SK-N-SH (cell line): ENCODE data around the gene C16orf74. TPM values are rescaled to one million over a fixed set of nuclear protein-coding genes. Genes with fewer than 3 reads are reported as not detected.

ENCODE experiments used
- CTCF ChIA-PET: fragments of 300-600, 350-600 bp; formaldehyde crosslinking; extraction: SDS; loops from one replicate; lab custom pipeline; 2021; lab: Yijun Ruan, JAX
- POLR2A ChIA-PET: fragments of 350-600 bp; sonication (Branson Sonifier 250); formaldehyde crosslinking; extraction: SDS; loops from one replicate; lab custom pipeline; 2020; ENCODE audit warnings: antibody characterized with exemption, inconsistent platforms; lab: Yijun Ruan, JAX
- DNase-seq: peaks from one replicate; pipeline ENCODE4 v3.0.0; 2012
- H2AFZ ChIP-seq: fragments of 200-600 bp; sonication (generic); 2 replicates; pipeline ENCODE4 v1.8.1; 2016; ENCODE audit warnings: antibody characterized with exemption, mild to moderate bottlenecking, low read depth
- H3F3A ChIP-seq: fragments of 200-600 bp; sonication (generic); replicated peaks from 2 replicates; pipeline ENCODE3; 2016; ENCODE audit warnings: antibody characterized with exemption, mild to moderate bottlenecking; ENCODE audit not compliant: insufficient read depth
- H3K27ac ChIP-seq, 2 experiments: fragments of 200-500 bp in 1 of 2; fragments of 200-600 bp in 1 of 2; sonication (Bioruptor generic) in 1 of 2; sonication (generic), shearing (Covaris generic) in 1 of 2; 2 replicates each; pipeline versions ENCODE4 v1.5.1 to v1.6.1; 2014 to 2016; ENCODE audit warnings: low read depth in 2 of 2, inconsistent platforms in 1 of 2, low read length in 1 of 2, mild to moderate bottlenecking in 1 of 2, mixed read lengths in 1 of 2
- H3K27me3 ChIP-seq: fragments of 200-600 bp; sonication (generic), shearing (Covaris generic); 2 replicates; pipeline ENCODE4 v1.6.1; 2016; ENCODE audit warnings: mixed run types; ENCODE audit not compliant: insufficient read depth
- H3K36me3 ChIP-seq, 2 experiments: fragments of 200-500 bp in 1 of 2; fragments of 200-600 bp in 1 of 2; sonication (Bioruptor generic) in 1 of 2; sonication (generic) in 1 of 2; replicated peaks in 1 of 2; 2 replicates each; pipeline versions ENCODE3 to v1.5.1; 2014 to 2016; ENCODE audit warnings: low read length in 1 of 2, mild to moderate bottlenecking in 1 of 2; ENCODE audit not compliant: insufficient read depth in 2 of 2, control insufficient read depth in 1 of 2
- H3K4me1 ChIP-seq, 2 experiments: fragments of 200-500 bp in 1 of 2; fragments of 200-600 bp in 1 of 2; sonication (Bioruptor generic) in 1 of 2; sonication (generic), shearing (Covaris generic) in 1 of 2; 2 replicates each; pipeline versions ENCODE4 v1.5.1 to v1.6.1; 2014 to 2016; ENCODE audit warnings: low read depth in 1 of 2, low read length in 1 of 2, mixed run types in 1 of 2; ENCODE audit not compliant: insufficient read depth in 2 of 2, control insufficient read depth in 1 of 2
- H3K4me2 ChIP-seq: fragments of 200-600 bp; sonication (generic), shearing (Covaris generic); 2 replicates; pipeline ENCODE4 v1.6.1; 2017; ENCODE audit warnings: mixed run types
- H3K4me3 ChIP-seq, 2 experiments: fragments of 200-500 bp in 1 of 2; fragments of 200-600 bp in 1 of 2; sonication (Bioruptor generic) in 1 of 2; sonication (generic), shearing (Covaris generic) in 1 of 2; 2 replicates each; pipeline versions ENCODE4 v1.5.1 to v1.8.1; 2014 to 2016; ENCODE audit warnings: low read depth in 2 of 2, inconsistent platforms in 1 of 2, low read length in 1 of 2, mild to moderate bottlenecking in 1 of 2, mixed read lengths in 1 of 2, moderate library complexity in 1 of 2
- H3K79me2 ChIP-seq: fragments of 200-600 bp; sonication (generic); 2 replicates; pipeline ENCODE4 v1.8.1; 2017; ENCODE audit warnings: mild to moderate bottlenecking; ENCODE audit not compliant: insufficient read depth
- H3K9ac ChIP-seq: fragments of 200-600 bp; sonication (generic); 2 replicates; pipeline ENCODE4 v1.6.1; 2017; ENCODE audit warnings: mixed run types
- H3K9me2 ChIP-seq: fragments of 200-600 bp; sonication (generic); 2 replicates; pipeline ENCODE4 v1.6.1; 2017; ENCODE audit warnings: mixed run types
- H3K9me3 ChIP-seq: fragments of 200-600 bp; sonication (generic); 2 replicates; pipeline ENCODE4 v1.6.1; 2017; ENCODE audit warnings: mixed run types, mild to moderate bottlenecking, moderate library complexity
- H4K20me1 ChIP-seq: fragments of 200-600 bp; sonication (generic); 2 replicates; pipeline ENCODE4 v1.6.1; 2017; ENCODE audit warnings: mild to moderate bottlenecking, mixed run types; ENCODE audit not compliant: insufficient read depth
- CHD2 ChIP-seq: fragments of 150-350 bp; IDR thresholded peaks from 2 replicates; pipeline ENCODE4 v1.6.1; 2018; ENCODE audit warnings: low read length; ENCODE audit not compliant: partially characterized antibody
- ELF1 ChIP-seq: IDR thresholded peaks from 2 replicates; pipeline ENCODE4 v1.4.0; 2012
- EZH2phosphoT487 ChIP-seq: fragments of 200-600 bp; sonication (generic); IDR thresholded peaks from 2 replicates; pipeline ENCODE4 v1.6.1; 2017; ENCODE audit warnings: low read depth, mixed run types, mild to moderate bottlenecking, antibody characterized with exemption, moderate library complexity, borderline replicate concordance
- FOXJ3 ChIP-seq: sonication (generic); formaldehyde crosslinking; IDR thresholded peaks from 2 replicates; pipeline ENCODE4 v1.5.1; 2020; ENCODE audit warnings: mild to moderate bottlenecking, missing genetic modification reagents
- FOXM1 ChIP-seq: IDR thresholded peaks from 2 replicates; pipeline ENCODE4 v1.4.0; 2012; ENCODE audit warnings: low read depth, mild to moderate bottlenecking
- GATA2 ChIP-seq: sonication (generic); formaldehyde crosslinking; IDR thresholded peaks from 2 replicates; pipeline ENCODE4 v1.5.0; 2020; ENCODE audit warnings: mild to moderate bottlenecking, missing genetic modification reagents
- JUND ChIP-seq: IDR thresholded peaks from 2 replicates; pipeline ENCODE4 v1.4.0; 2012
- MEF2A ChIP-seq: IDR thresholded peaks from 2 replicates; pipeline ENCODE4 v1.4.0; 2012; ENCODE audit warnings: low read depth, borderline replicate concordance
- MXI1 ChIP-seq: IDR thresholded peaks from 2 replicates; pipeline ENCODE4 v1.6.1; 2012; ENCODE audit warnings: mild to moderate bottlenecking, low read depth, low read length, improper control_type of control experiment
- POLR2AphosphoS5 ChIP-seq: IDR thresholded peaks from 2 replicates; pipeline ENCODE4 v1.6.1; 2012; ENCODE audit warnings: low read depth, low read length
- RCOR1 ChIP-seq: fragments of 150-350 bp; IDR thresholded peaks from 2 replicates; pipeline ENCODE4 v1.6.1; 2017; ENCODE audit warnings: antibody characterized with exemption, low read length
- RFX5 ChIP-seq: IDR thresholded peaks from 2 replicates; pipeline ENCODE4 v1.6.1; 2012; ENCODE audit warnings: mild to moderate bottlenecking, improper control_type of control experiment, low read length
- RXRA ChIP-seq: IDR thresholded peaks from 2 replicates; pipeline ENCODE4 v1.4.0; 2012; ENCODE audit warnings: low read depth, mild to moderate bottlenecking, borderline replicate concordance
- SIN3A ChIP-seq: IDR thresholded peaks from 2 replicates; pipeline ENCODE4 v1.6.1; 2012; ENCODE audit warnings: low read depth, mild to moderate bottlenecking, low read length, moderate library complexity, borderline replicate concordance
- WGBS: methylation state at CpG from one replicate; pipeline ENCODE4 v1.1.6; 2017; ENCODE audit warnings: low lambda C conversion rate; 5-methylcytosine and 5-hydroxymethylcytosine counted together
- polyA plus RNA-seq, 3 experiments: library from polyadenylated mRNA; depleted of rRNA; stranded (reverse); fragments of >200 nt; gene quantifications; 2 replicates each; pipeline ENCODE4 v1.2.3, GENCODE V29; 2012
- TF ChIP-seq, protein P1 (sequence below): fragments of 150-350 bp; IDR thresholded peaks from 2 replicates; pipeline ENCODE4 v1.6.1; 2017; ENCODE audit warnings: antibody characterized with exemption, low read length, low read depth, borderline replicate concordance
- TF ChIP-seq, protein P2 (sequence below): fragments of 150-350 bp; IDR thresholded peaks from 2 replicates; pipeline ENCODE4 v1.6.1; 2016; ENCODE audit warnings: mild to moderate bottlenecking, low read depth, low read length
- TF ChIP-seq, protein P3 (sequence below): fragments of 200-600 bp; sonication (generic); IDR thresholded peaks from 2 replicates; pipeline ENCODE4 v1.6.1; 2017; ENCODE audit warnings: antibody characterized with exemption, mild to moderate bottlenecking, moderate library complexity

The C16orf74 gene
- polyA plus RNA-seq, 1 of the 3 experiments (the other 2 are of a cell fraction): 27.2 TPM

DNA sequence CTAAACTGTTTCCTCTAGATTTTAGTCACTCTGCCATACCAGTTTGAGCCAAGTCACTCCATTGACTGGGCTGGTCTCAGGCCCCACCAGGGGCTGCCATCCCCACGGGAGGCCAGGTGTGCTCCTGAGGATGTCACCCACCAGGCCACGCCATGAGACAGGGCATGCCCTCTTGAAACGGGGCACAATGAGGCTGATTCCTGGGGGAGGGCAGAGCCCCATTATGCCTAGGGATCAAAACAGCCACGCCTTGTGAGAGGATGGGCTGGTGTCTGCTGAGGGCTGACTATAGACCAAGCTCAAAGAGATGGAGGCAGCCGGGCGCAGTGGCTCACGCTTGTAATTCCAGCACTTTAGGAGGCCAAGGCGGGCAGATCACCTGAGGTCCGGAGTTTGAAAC is 83.6 kb downstream of the C16orf74 start:
- CTCF ChIA-PET: interaction anchor here (2.1 kb wide), 1 partner anchor 52 kb away, joined by 7 read pairs; no protein-coding TSS in a partner anchor
- Histone ChIP-seq H3K9me3 (no peaks in the 10 kb centered on the region), H3K79me2 (no peaks in the 10 kb centered on the region), H3K9me2 (no peaks in the 10 kb centered on the region), H3F3A (no peaks in the 10 kb centered on the region), H3K4me2 (no peak overlapping the region), H4K20me1 (peaks cover 3% of the 10 kb centered on the region; the same call in 1 of the 2 replicates), H3K4me3 (no peak overlapping the region), H3K36me3 (peaks cover 34 to 95% of the 10 kb centered on the region in 2 experiments), H3K27me3 (no peaks in the 10 kb centered on the region), H3K27ac (no peak overlapping the region), H2AFZ (no peak overlapping the region), H3K9ac (no peak overlapping the region), H3K4me1 (peaks cover 0 to 35% of the 10 kb centered on the region in 2 experiments; a peak in 1 of 4 replicates)
- POLR2A ChIA-PET: no interaction called here
- TF ChIP-seq, protein P1, sequence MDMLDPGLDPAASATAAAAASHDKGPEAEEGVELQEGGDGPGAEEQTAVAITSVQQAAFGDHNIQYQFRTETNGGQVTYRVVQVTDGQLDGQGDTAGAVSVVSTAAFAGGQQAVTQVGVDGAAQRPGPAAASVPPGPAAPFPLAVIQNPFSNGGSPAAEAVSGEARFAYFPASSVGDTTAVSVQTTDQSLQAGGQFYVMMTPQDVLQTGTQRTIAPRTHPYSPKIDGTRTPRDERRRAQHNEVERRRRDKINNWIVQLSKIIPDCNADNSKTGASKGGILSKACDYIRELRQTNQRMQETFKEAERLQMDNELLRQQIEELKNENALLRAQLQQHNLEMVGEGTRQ: no peak
- TF ChIP-seq SIN3A: no peak
- TF ChIP-seq FOXJ3 (CRISPR knock-in tag): no peak
- TF ChIP-seq EZH2phosphoT487: no peak
- TF ChIP-seq, protein P2, sequence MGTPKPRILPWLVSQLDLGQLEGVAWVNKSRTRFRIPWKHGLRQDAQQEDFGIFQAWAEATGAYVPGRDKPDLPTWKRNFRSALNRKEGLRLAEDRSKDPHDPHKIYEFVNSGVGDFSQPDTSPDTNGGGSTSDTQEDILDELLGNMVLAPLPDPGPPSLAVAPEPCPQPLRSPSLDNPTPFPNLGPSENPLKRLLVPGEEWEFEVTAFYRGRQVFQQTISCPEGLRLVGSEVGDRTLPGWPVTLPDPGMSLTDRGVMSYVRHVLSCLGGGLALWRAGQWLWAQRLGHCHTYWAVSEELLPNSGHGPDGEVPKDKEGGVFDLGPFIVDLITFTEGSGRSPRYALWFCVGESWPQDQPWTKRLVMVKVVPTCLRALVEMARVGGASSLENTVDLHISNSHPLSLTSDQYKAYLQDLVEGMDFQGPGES: no peak
- TF ChIP-seq RFX5: no peak
- TF ChIP-seq, protein P3, sequence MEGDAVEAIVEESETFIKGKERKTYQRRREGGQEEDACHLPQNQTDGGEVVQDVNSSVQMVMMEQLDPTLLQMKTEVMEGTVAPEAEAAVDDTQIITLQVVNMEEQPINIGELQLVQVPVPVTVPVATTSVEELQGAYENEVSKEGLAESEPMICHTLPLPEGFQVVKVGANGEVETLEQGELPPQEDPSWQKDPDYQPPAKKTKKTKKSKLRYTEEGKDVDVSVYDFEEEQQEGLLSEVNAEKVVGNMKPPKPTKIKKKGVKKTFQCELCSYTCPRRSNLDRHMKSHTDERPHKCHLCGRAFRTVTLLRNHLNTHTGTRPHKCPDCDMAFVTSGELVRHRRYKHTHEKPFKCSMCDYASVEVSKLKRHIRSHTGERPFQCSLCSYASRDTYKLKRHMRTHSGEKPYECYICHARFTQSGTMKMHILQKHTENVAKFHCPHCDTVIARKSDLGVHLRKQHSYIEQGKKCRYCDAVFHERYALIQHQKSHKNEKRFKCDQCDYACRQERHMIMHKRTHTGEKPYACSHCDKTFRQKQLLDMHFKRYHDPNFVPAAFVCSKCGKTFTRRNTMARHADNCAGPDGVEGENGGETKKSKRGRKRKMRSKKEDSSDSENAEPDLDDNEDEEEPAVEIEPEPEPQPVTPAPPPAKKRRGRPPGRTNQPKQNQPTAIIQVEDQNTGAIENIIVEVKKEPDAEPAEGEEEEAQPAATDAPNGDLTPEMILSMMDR: no peak
- no peak for TF ChIP-seq CHD2
- no peak for TF ChIP-seq JUND
- TF ChIP-seq RXRA: no peak
- TF ChIP-seq POLR2AphosphoS5: no peak
- TF ChIP-seq RCOR1: no peak
- no peak for TF ChIP-seq GATA2
- no peak for TF ChIP-seq ELF1
- no peak for TF ChIP-seq MXI1
- no peak for TF ChIP-seq FOXM1
- TF ChIP-seq MEF2A: no peak
- WGBS: 94% methylated on average over 5 of the region's 9 CpGs
- DNase-seq: no peak
